Left lung (tissue), 10 donors: Measurements from ENCODE around the gene CPXM2. TPM values are rescaled to one million over a fixed set of nuclear protein-coding genes. Genes with fewer than 3 reads are reported as not detected.

Experiments used
- ATAC-seq: fragments of 200-7000 bp; cut with Tn5 transposase; one replicate; pipeline ENCODE4 v1.9.1; 2020; ENCODE audit warnings: moderate library complexity
- DNase-seq, 4 donors: peaks; one replicate each; pipeline ENCODE4 v3.0.0-alpha.2; 2013 to 2020
- H3K27ac ChIP-seq, 2 donors: fragments of 200-600 bp; sonication (generic) in 1 of 2; one replicate each; pipeline versions ENCODE4 v1.5.0 to v1.8.0; 2020 to 2021
- H3K27me3 ChIP-seq, 2 donors: fragments of 200-600 bp; sonication (generic) in 1 of 2; one replicate each; pipeline versions ENCODE4 v1.5.0 to v1.8.0; 2020 to 2021
- H3K36me3 ChIP-seq, 2 donors: fragments of 200-600 bp; sonication (generic) in 1 of 2; one replicate each; pipeline versions ENCODE4 v1.5.0 to v1.8.0; 2020 to 2021
- H3K4me1 ChIP-seq, 2 donors: fragments of 200-600 bp; one replicate each; pipeline ENCODE4 v1.8.0; 2021
- H3K4me3 ChIP-seq, 2 donors: fragments of 200-600 bp; sonication (generic) in 1 of 2; one replicate each; pipeline versions ENCODE4 v1.5.0 to v1.8.0; 2020 to 2021; ENCODE audit warnings: mild to moderate bottlenecking in 1 of 2
- H3K9me3 ChIP-seq, 2 donors: fragments of 200-600 bp; sonication (generic) in 1 of 2; one replicate each; pipeline versions ENCODE4 v1.5.0 to v1.8.0; 2020 to 2021
- CTCF ChIP-seq, 2 donors: fragments of 200-600 bp; sonication (generic) in 1 of 2; IDR thresholded peaks; one replicate each; pipeline versions ENCODE4 v1.5.0 to v1.8.0; 2021; ENCODE audit warnings: antibody characterized with exemption in 2 of 2
- intact Hi-C, 2 donors: fragments of 100-400 bp; cut with DNase I; formaldehyde crosslinking; loops; one replicate each; pipeline versions ENCODE4 v1.11.2 to v1.14.2; 2022
- polyA plus RNA-seq, 6 donors: library from polyadenylated mRNA; unstranded; fragments of 120-200 nt; gene quantifications; one replicate each; pipeline ENCODE4 v1.2.1, GENCODE V29; 2013; ENCODE audit not compliant: insufficient read length in 6 of 6
- total RNA-seq, 2 donors: library from RNA; stranded (reverse); fragmentation: NEBNext Ultra II Directional; extraction: Animal tissue kit (Norgen Biotek cat#: 25700); gene quantifications; one replicate each; pipeline ENCODE4 v1.2.1, GENCODE V29; 2021
- donor health status: DM: no; HTN: yes; CAD: no.
- donor health status: DM: no; HTN: no; CAD: no.

The CPXM2 gene
- total and polyA plus RNA-seq, 8 donors, result 1.5 to 6.5 (median 2.6) TPM

GRCh38 chr10:123840714-123841113, 50.9 kb downstream of the CPXM2 start:
- Histone ChIP-seq H3K27ac (no peak overlapping the region), H3K27me3 (peaks cover 0 to 14% of the 10 kb centered on the region in 2 donors), H3K4me1 (no peaks in the 10 kb centered on the region), H3K36me3 (no peaks in the 10 kb centered on the region), H3K9me3 (no peaks in the 10 kb centered on the region), H3K4me3 (no peak overlapping the region)
- no peak for DNase-seq
- intact Hi-C loops, result no loop called here
- TF ChIP-seq CTCF (IDR thresholded peaks at IDR 0.05), result no peak
- ATAC-seq, result no peak

GRCh38 chr10:123838596-123839310, 52.9 kb downstream of the CPXM2 start:
- Histone ChIP-seq H3K9me3 (no peaks in the 10 kb centered on the region), H3K27me3 (peaks cover 0 to 33% of the 10 kb centered on the region in 2 donors), H3K27ac (no peak overlapping the region), H3K4me1 (no peaks in the 10 kb centered on the region), H3K36me3 (no peaks in the 10 kb centered on the region), H3K4me3 (no peak overlapping the region)
- ATAC-seq, result no peak
- TF ChIP-seq CTCF (IDR thresholded peaks at IDR 0.05), result no peak
- intact Hi-C loops, result no loop called here
- no peak for DNase-seq

- no peaks in the 10 kb centered on the region for H3K36me3 ChIP-seq
- no peak overlapping the region for H3K27ac ChIP-seq
- intact Hi-C loops, result no loop called here
- H3K4me1 ChIP-seq, result no peaks in the 10 kb centered on the region
- no peak overlapping the region for H3K4me3 ChIP-seq
- no peak for TF ChIP-seq CTCF (IDR thresholded peaks at IDR 0.05)
- ATAC-seq (no peak), DNase-seq (no peak)
- peaks cover 0 to 33% of the 10 kb centered on the region in 2 donors for H3K27me3 ChIP-seq
- no peaks in the 10 kb centered on the region for H3K9me3 ChIP-seq
Observed at GRCh38 chr10:123837756-123838155, 53.9 kb downstream of the CPXM2 start.

- ATAC-seq (no peak), DNase-seq (no peak)
- no peak for TF ChIP-seq CTCF (IDR thresholded peaks at IDR 0.05)
- intact Hi-C loops, result no loop called here
- Histone ChIP-seq H3K4me1 (no peaks in the 10 kb centered on the region), H3K36me3 (no peaks in the 10 kb centered on the region), H3K27ac (no peak overlapping the region), H3K27me3 (peaks cover 0 to 33% of the 10 kb centered on the region in 2 donors), H3K4me3 (no peak overlapping the region), H3K9me3 (no peaks in the 10 kb centered on the region)
Observed at GRCh38 chr10:123836418-123837145, 55.0 kb downstream of the CPXM2 start.

- TF ChIP-seq CTCF (IDR thresholded peaks at IDR 0.05), result no peak
- H3K27me3 ChIP-seq, result peaks cover 0 to 37% of the 10 kb centered on the region in 2 donors
- intact Hi-C loops, result no loop called here
- DNase-seq (no peak), ATAC-seq (no peak)
- no peaks in the 10 kb centered on the region for H3K9me3 ChIP-seq
- H3K4me3 ChIP-seq, result no peak overlapping the region
- H3K4me1 ChIP-seq, result no peaks in the 10 kb centered on the region
- H3K27ac ChIP-seq, result no peak overlapping the region
- H3K36me3 ChIP-seq, result no peaks in the 10 kb centered on the region
Observed at GRCh38 chr10:123835575-123835974, 56.0 kb downstream of the CPXM2 start.
